Stimulated activated CD8-positive, alpha-beta memory T cell treated with anti-CD3 and anti-CD28 coated beads, Interleukin-4, amount 100 ng/mL, for 48 hours (primary cell): ENCODE data around the gene NUP210.
A peak's percentile ranks its signal among the peaks of the same experiment; 100 is the strongest.

Experiments used
- DNase-seq: peaks from one replicate; pipeline ENCODE4 v3.0.0-alpha.2; 2020

Gene NUP210

GRCh38 chr3:13372656-13373055 lies 47.5 kb downstream of the NUP210 start:
- no peak for DNase-seq

GRCh38 chr3:13372126-13372525 lies 48.0 kb downstream of the NUP210 start:
- no peak for DNase-seq

DNA sequence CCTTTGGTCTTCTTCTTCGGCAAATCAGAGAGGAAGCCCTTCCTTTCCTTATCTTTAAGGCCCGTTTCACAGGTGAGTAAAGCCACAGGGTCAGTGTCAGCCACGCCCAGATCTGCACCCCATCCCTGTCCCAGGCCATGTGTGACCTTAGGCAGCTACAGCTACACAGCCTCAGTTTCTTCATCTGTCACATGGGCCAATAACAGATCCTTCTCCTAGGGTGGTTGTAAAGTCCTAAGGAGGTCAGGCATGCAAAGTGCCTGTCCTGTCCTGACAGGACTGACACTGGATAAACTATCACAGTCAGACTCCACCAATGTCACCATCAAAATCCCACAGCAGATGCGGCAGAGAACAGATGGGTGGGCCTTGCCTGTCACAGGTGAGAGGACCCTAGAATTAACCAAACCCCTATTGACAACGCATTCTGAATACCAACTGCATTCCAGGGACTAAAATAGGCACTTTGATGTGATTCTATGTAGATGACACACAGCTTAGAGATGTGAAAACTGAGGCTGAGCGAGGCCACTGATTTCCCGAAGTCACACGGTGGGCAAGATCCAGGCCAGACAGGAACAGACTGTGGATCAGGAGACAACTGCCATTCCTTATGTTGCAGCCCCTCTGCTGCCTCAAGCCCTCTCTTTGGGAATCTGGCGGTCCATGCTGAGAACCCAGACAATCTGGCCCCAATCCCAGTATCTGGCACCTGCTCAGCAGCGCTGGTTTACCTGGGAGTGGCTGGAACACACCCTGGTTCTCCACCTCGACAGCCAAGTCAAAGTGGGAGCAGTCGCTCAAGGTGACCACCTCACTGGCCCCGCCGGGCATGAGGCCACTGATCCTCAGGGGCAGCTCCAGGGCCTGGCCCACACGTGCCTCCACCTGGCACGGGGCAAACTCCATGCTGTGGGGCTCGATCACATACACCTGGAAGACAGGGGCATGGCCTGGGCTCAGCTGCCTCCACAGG lies 48.7 kb downstream of the NUP210 start:
- no peak for DNase-seq

DNA sequence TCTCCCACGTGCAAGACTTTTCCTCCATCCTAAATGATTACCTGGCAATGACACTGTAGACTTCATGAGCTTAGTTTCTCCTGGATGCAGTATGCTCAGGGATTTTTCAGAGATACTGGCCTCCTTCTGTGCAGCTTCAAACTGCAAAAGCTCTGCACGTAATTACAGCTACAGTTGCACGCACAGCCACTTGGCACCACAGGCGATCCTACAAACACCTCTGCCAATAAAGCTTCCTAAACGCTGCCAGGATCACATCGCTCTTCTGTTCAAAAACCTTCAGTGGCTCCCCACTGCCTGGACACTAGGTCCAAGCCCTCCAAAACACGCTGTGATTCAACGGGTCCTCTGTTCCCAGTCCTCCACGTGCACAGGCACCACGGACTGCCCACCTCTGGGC lies 49.5 kb downstream of the NUP210 start:
- no peak for DNase-seq

- DNase-seq = no peak
Observed at GRCh38 chr3:13370055-13370454, 50.1 kb downstream of the NUP210 start.

GRCh38 chr3:13368834-13369233 lies 51.3 kb downstream of the NUP210 start:
- no peak for DNase-seq

- no peak for DNase-seq
Observed at GRCh38 chr3:13367728-13368127, 52.4 kb downstream of the NUP210 start.

GRCh38 chr3:13365390-13366379 lies 54.4 kb downstream of the NUP210 start:
- DNase-seq = no peak

DNA sequence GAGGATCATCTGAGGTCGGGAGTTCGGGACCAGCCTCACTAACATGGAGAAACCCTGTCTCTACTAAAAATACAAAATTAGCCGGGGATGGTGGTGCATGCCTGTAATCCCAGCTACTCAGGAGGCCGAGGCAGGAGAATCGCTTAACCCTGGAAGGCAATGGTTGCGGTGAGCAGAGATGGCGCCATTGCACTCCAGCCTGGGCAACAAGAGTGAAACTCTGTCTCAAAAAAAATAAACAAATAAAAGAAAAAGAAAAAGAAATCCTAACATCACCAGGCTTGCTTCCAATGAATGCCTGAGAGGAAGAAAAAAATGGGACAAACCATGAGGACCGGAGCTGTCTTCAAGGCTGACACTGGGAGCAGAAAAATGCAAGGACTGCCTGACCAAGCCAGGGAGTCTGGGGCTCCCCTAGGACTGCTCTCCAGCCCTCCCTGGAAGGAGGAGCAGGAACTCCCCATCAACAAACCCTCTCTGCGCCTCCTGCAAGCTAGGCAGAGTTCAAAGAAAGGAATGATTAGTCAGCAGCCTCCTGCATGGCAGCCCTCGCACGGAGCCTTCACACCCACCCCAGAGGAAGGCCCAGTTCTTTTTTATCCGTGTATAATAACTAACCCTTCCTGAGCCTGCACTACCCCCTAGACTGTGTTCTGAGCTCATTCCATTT lies 55.4 kb downstream of the NUP210 start:
- DNase-seq = no peak

DNA sequence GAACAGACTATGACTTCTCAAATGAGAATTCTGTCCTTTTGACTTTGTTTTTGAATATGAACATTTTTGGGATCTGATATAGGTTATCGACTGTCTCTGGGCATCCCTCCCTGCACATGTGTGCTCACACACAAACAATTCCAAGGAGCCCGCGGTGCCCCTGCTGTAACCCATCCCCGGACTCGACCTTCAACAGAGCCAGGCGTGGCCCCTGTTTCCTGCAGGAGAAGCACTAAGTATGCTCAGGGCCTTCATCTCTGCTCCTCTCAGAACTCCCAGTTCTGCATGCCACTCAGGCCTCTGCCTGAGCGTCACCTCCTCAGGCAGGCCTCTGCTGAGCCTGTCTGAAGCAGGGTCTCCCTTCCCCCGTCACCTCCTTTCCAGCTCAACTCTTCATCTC lies 57.6 kb downstream of the NUP210 start:
- no peak for DNase-seq

- no peak for DNase-seq
Observed at GRCh38 chr3:13359916-13360315, 60.2 kb downstream of the NUP210 start.

- DNase-seq = no peak
Observed at GRCh38 chr3:13358643-13359042, 61.5 kb downstream of the NUP210 start.

DNA sequence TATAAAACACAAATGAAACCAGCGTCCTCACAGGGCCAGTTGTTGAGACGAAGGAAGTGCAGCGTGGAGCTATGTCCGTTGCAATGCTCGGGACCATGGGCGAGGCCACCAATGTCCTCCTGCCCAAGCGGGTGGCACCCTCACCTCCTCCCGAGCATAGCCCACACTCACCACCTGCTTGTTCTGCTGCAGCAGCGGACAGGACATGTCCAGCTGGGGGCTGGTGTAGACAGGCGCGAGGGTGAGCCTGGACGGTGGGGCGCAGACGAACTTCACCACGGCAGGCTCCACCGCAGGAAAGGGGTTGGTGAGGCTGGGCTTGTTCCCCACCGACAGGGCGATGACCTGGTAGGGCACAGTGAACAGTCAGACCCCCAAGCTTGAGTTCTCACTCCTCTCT lies 62.1 kb downstream of the NUP210 start:
- DNase-seq = no peak

DNA sequence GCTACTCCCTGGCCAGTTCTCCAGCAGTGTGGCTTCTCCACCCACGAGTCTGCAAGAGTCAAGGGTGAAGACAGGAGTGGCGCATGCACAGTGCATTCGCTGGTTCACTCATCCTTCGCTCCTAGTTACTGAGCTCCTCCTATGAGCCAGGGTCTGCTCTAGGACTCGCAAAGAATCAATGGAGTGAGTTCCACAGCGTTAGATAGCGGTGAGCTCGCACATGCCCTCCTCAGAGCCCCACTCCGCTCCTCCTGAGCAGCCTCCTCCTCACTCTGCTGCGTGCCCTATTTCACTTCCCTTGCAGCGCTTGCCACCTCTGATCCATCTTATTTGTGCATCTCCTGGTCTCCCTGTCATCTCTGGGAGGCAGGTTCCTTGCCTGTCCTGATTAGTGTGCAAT lies 63.0 kb downstream of the NUP210 start:
- DNase-seq = no peak

DNA sequence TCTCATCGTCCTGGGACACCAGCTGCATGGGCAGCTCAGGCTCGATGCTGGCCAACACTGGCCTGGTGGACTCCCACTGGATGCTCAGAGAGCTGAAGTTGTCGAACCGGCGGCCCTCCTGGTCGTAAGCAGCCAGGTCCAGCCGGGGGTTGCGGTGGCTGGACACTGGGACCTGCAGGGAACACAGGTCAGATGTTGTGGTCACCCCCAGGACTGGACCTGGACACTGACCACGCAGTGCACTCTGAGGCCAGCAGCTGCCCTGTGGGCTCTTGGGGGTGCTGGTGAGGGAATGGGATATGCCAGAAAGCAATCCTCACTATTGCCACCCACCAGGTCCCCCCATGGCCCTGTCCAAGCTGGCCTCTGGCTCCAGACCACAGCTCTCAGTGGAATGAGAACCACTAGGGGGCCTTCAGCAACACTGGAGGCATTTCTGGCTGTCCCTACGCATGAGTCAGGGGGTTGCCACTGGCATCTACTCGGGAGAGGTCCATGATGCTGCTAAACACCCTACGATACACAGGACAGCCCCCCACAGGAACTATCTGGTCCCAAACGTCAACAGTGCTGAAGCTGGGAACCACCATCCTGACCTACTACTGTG lies 66.1 kb downstream of the NUP210 start:
- no peak for DNase-seq

DNA sequence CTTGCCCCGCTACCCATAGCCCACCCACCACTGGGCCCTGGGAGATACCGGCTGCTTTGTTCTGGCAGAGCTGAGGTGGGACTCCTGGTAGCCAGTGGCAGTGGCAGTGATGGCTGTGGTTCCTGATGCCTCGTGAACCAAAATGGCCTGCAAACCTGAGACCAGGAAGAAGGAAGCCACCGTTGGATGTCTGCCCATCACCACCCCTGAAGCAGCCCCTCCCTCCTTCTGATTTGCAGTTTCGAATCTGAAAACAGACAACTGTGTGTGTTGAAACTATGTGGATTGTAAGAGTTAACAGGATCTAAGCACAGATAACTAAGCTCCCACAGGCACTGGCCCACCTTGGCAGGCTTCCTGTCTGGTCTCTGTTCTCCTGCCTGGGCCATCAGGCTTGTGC lies 66.6 kb downstream of the NUP210 start:
- no peak for DNase-seq

DNA sequence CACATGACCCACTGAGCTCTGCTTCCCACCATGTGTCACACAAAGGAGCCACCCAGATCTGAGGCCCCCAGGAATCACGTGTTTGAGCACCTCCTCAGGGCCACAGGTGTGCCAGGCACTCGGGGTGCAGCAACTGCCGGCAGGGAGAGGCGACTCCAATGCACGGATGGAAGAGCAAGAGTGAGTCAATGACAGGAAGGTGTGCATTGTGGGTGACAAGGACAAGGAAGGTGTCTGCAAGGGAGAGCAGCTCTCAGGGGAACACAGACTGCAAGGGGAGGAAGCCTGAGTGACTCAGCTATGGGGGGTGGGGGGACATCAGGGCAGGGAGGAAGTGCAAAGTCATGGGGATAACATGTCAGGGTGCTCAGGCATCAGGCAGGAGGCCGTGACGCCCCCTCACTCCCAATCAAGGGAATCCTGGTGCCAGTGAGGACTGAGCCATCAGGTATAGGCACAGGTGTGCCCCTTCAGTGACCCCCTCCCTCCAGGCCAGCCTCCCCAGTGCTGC lies 67.4 kb downstream of the NUP210 start:
- DNase-seq = peak; percentile 44

DNA sequence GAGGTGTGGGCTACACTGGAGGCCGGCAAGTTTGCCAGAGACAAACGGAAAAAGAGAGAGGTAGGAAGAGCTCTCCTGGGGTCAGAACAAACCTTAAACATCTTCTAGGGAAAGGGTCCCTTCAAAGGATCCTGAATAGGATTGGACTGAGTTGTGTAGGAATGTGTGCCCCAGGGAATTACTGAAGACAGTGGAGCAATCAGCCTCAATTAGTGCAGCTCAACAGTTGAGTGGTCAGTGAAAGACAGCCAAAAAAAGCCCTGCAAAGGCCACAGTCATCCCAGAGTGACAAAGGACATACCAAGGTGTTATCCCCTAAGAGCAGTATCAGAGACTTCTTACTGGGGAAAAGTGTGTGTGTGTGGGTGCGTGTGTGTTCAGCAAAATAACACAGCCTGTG lies 70.3 kb downstream of the NUP210 start:
- DNase-seq = no peak

- no peak for DNase-seq
Observed at GRCh38 chr3:13348661-13349396, 71.3 kb downstream of the NUP210 start.

GRCh38 chr3:13348100-13348499 lies 72.0 kb downstream of the NUP210 start:
- DNase-seq = no peak

- DNase-seq = no peak
Observed at GRCh38 chr3:13347390-13347950, 72.7 kb downstream of the NUP210 start.
